ENCODE measurements around the gene TNS1. TPM values are rescaled to one million over a fixed set of nuclear protein-coding genes. Genes with fewer than 3 reads are reported as not detected.

Gene TNS1
- polyA plus RNA-seq, 1 of the 3 experiments (the other 2 are of a cell fraction), result 12.1 TPM

GRCh38 chr2:217797165-217797564, 205.6 kb downstream of the TNS1 start:
- no peaks in the 10 kb centered on the region for H3K9me3 ChIP-seq
- peaks cover 2 to 15% of the 10 kb centered on the region in 2 experiments for H3K36me3 ChIP-seq (replicated peaks in 1 of 2; ENCODE audit: control insufficient read depth in 1 of 2, insufficient read depth in 2 of 2, low read length in 1 of 2)
- DNase-seq, result peak; percentile 31
- H3K79me2 ChIP-seq (ENCODE audit: insufficient read depth), result no peaks in the 10 kb centered on the region
- no peaks in the 10 kb centered on the region for H4K20me1 ChIP-seq (ENCODE audit: insufficient read depth)
- no peak overlapping the region for H3K4me3 ChIP-seq (ENCODE audit: low read depth in 2 of 2, low read length in 1 of 2)
- H3K9me2 ChIP-seq, result no peaks in the 10 kb centered on the region
- H3K27ac ChIP-seq (ENCODE audit: low read depth in 2 of 2, low read length in 1 of 2), result no peak overlapping the region; a peak in 1 of 4 replicates
- H3F3A ChIP-seq (replicated peaks; ENCODE audit: insufficient read depth), result peaks cover 49% of the 10 kb centered on the region
- no peaks in the 10 kb centered on the region for H3K27me3 ChIP-seq (ENCODE audit: insufficient read depth)
- no peak overlapping the region for H3K9ac ChIP-seq
- no peak for TF ChIP-seq FOSL2 (IDR thresholded peaks at IDR 0.05; ENCODE audit: borderline replicate concordance, low read depth)
- no peak for TF ChIP-seq CHD2 (IDR thresholded peaks at IDR 0.05; ENCODE audit: low read length, partially characterized antibody)
- TF ChIP-seq MXI1 (IDR thresholded peaks at IDR 0.05; ENCODE audit: low read depth, low read length), result no peak
- no peak for TF ChIP-seq SMC3 (IDR thresholded peaks at IDR 0.05; ENCODE audit: low read depth, low read length)
- TF ChIP-seq ELF1 (IDR thresholded peaks at IDR 0.05), result no peak
- no peak for TF ChIP-seq RXRA (IDR thresholded peaks at IDR 0.05; ENCODE audit: borderline replicate concordance, low read depth)
- TF ChIP-seq YY1 (IDR thresholded peaks at IDR 0.05; ENCODE audit: low read depth), result no peak
- POLR2A ChIA-PET, result no interaction called here
- CTCF ChIA-PET, result interaction anchor here (0.9 to 18.5 kb wide), 4 partner anchors 8 to 197 kb away, joined by 3 to 666 read pairs (median 98); partner anchors contain the start of gene TNS1
- 91% methylated on average over 3 of the region's 3 CpGs for WGBS (ENCODE audit: low lambda C conversion rate)
- H3K4me2 ChIP-seq, result no peak overlapping the region
- no peak overlapping the region for H2AFZ ChIP-seq (ENCODE audit: low read depth)
- peaks cover 0 to 19% of the 10 kb centered on the region in 2 experiments; a peak in 1 of 4 replicates for H3K4me1 ChIP-seq (ENCODE audit: control insufficient read depth in 1 of 2, insufficient read depth in 2 of 2, low read depth in 1 of 2, low read length in 1 of 2)

DNA sequence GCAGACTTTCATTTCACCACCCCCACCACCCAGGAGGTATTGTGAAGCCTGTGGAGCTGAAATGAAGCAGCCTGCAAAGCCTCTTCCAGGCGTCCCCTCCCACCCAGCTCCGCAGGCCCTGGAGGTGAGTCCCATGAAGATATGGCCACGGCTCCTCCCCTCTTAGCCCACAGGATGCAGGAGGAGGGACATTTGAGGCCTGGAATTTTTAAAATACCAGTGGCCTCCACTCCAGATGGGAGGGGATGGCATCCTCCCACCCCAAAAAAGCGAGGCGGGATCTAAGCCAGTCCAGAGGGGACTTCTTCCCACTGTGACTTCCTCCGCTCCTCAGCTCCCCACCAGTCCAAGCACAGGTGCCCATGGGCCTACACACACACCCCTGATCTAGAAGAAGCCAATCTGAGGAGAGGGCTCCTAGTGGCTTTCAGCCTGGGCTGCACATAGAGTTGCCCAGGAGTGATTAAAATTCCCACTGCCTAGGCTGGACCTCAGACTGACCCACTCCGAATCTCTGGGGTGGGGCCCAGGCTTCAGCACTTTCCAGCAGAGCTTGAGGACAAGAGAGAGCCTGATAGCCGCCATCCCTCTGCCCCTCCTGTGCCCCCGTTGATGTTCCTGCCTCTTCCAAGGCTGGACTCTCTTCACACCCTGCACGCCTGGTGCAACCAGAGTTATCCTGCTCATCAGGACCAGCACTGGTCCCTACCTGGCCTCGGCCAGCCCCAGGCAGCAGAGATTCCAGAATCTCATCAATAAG, 206.9 kb downstream of the TNS1 start:
- TF ChIP-seq ZBTB33 (IDR thresholded peaks at IDR 0.05; ENCODE audit: borderline replicate concordance, low read depth), result no peak
- TF ChIP-seq NFIC (IDR thresholded peaks at IDR 0.05; ENCODE audit: borderline replicate concordance), result no peak
- TF ChIP-seq MXI1 (IDR thresholded peaks at IDR 0.05; ENCODE audit: low read depth, low read length), result no peak
- no peak for TF ChIP-seq EZH2phosphoT487 (IDR thresholded peaks at IDR 0.05; ENCODE audit: borderline replicate concordance, low read depth)
- TF ChIP-seq, protein P1, sequence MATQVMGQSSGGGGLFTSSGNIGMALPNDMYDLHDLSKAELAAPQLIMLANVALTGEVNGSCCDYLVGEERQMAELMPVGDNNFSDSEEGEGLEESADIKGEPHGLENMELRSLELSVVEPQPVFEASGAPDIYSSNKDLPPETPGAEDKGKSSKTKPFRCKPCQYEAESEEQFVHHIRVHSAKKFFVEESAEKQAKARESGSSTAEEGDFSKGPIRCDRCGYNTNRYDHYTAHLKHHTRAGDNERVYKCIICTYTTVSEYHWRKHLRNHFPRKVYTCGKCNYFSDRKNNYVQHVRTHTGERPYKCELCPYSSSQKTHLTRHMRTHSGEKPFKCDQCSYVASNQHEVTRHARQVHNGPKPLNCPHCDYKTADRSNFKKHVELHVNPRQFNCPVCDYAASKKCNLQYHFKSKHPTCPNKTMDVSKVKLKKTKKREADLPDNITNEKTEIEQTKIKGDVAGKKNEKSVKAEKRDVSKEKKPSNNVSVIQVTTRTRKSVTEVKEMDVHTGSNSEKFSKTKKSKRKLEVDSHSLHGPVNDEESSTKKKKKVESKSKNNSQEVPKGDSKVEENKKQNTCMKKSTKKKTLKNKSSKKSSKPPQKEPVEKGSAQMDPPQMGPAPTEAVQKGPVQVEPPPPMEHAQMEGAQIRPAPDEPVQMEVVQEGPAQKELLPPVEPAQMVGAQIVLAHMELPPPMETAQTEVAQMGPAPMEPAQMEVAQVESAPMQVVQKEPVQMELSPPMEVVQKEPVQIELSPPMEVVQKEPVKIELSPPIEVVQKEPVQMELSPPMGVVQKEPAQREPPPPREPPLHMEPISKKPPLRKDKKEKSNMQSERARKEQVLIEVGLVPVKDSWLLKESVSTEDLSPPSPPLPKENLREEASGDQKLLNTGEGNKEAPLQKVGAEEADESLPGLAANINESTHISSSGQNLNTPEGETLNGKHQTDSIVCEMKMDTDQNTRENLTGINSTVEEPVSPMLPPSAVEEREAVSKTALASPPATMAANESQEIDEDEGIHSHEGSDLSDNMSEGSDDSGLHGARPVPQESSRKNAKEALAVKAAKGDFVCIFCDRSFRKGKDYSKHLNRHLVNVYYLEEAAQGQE (IDR thresholded peaks at IDR 0.05; ENCODE audit: low read depth, low read length), result no peak
- TF ChIP-seq, protein P2, sequence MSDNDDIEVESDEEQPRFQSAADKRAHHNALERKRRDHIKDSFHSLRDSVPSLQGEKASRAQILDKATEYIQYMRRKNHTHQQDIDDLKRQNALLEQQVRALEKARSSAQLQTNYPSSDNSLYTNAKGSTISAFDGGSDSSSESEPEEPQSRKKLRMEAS (IDR thresholded peaks at IDR 0.05; ENCODE audit: low read depth), result no peak
- TF ChIP-seq IRF3 (IDR thresholded peaks at IDR 0.05; ENCODE audit: low read depth, low read length), result no peak
- no peak for TF ChIP-seq YY1 (IDR thresholded peaks at IDR 0.05; ENCODE audit: low read depth)
- TF ChIP-seq GABPA (IDR thresholded peaks at IDR 0.05; ENCODE audit: low read depth), result no peak
- no peak for TF ChIP-seq RFX5 (IDR thresholded peaks at IDR 0.05; ENCODE audit: low read length)
- CTCF ChIA-PET, result interaction anchor here (1.2 to 18.5 kb wide), 3 partner anchors 10 to 199 kb away, joined by 7 to 666 read pairs (median 25); partner anchors contain the start of gene TNS1
- no peak overlapping the region for H3K9ac ChIP-seq

More for the DNA sequence above, 206.9 kb downstream of the TNS1 start:
- peaks cover 0 to 10% of the 10 kb centered on the region in 2 experiments; a peak in 1 of 4 replicates for H3K4me1 ChIP-seq (ENCODE audit: control insufficient read depth in 1 of 2, insufficient read depth in 2 of 2, low read depth in 1 of 2, low read length in 1 of 2)
- WGBS (ENCODE audit: low lambda C conversion rate), result 91% methylated on average over 11 of the region's 11 CpGs
- no peak overlapping the region for H3K4me3 ChIP-seq (ENCODE audit: low read depth in 2 of 2, low read length in 1 of 2)
- no peaks in the 10 kb centered on the region for H4K20me1 ChIP-seq (ENCODE audit: insufficient read depth)
- H3K4me2 ChIP-seq, result no peak overlapping the region
- H3F3A ChIP-seq (replicated peaks; ENCODE audit: insufficient read depth), result peaks cover 54% of the 10 kb centered on the region
- POLR2A ChIA-PET, result no interaction called here
- peak; percentile 16 for DNase-seq
- H3K79me2 ChIP-seq (ENCODE audit: insufficient read depth), result no peaks in the 10 kb centered on the region
- no peaks in the 10 kb centered on the region for H3K27me3 ChIP-seq (ENCODE audit: insufficient read depth)
- H3K9me3 ChIP-seq, result no peaks in the 10 kb centered on the region
- no peaks in the 10 kb centered on the region for H3K9me2 ChIP-seq
- H3K36me3 ChIP-seq (replicated peaks in 1 of 2; ENCODE audit: control insufficient read depth in 1 of 2, insufficient read depth in 2 of 2, low read length in 1 of 2), result peaks cover 0 to 11% of the 10 kb centered on the region in 2 experiments
- no peak overlapping the region for H3K27ac ChIP-seq (ENCODE audit: low read depth in 2 of 2, low read length in 1 of 2)
- H2AFZ ChIP-seq (ENCODE audit: low read depth), result no peak overlapping the region
